Measurements from ENCODE around the gene HHAT.

GRCh38 chr1:210315529-210315928 lies 13.2 kb upstream of the HHAT start:
- TF ChIP-seq CTCF (conservative IDR thresholded peaks at IDR 0.05; ENCODE audit: low read length) (no peak), EZH2phosphoT487 (IDR thresholded peaks at IDR 0.05; ENCODE audit: borderline replicate concordance) (no peak)

All from Loucy (cell line).